VCaP (cell line): ENCODE data around the gene CAPN9.

Experiments used
- H3K27ac ChIP-seq: fragments of 450-650 bp; 2 replicates; pipeline ENCODE4 v1.5.1; 2017
- CTCF ChIP-seq: fragments of 450-650 bp; conservative IDR thresholded peaks from 2 replicates; pipeline ENCODE4 v1.5.1; 2017; ENCODE audit warnings: mild to moderate bottlenecking, moderate library complexity

Gene CAPN9

GRCh38 chr1:230707732-230708630 is 39.2 kb upstream of the CAPN9 start:
- no peak overlapping the region for H3K27ac ChIP-seq
- TF ChIP-seq CTCF = no peak

- H3K27ac ChIP-seq = no peak overlapping the region
- no peak for TF ChIP-seq CTCF
Measured at GRCh38 chr1:230708631-230709580, 38.3 kb upstream of the CAPN9 start.

GRCh38 chr1:230709619-230710542 is 37.3 kb upstream of the CAPN9 start:
- no peak for TF ChIP-seq CTCF
- no peak overlapping the region for H3K27ac ChIP-seq

GRCh38 chr1:230710543-230710904 is 36.7 kb upstream of the CAPN9 start:
- H3K27ac ChIP-seq = no peak overlapping the region
- no peak for TF ChIP-seq CTCF

GRCh38 chr1:230711245-230711644 is 35.9 kb upstream of the CAPN9 start:
- TF ChIP-seq CTCF = no peak
- no peak overlapping the region for H3K27ac ChIP-seq

GRCh38 chr1:230712470-230712942 is 34.7 kb upstream of the CAPN9 start:
- TF ChIP-seq CTCF = no peak
- no peak overlapping the region for H3K27ac ChIP-seq
